ENCODE measurements around the gene HOXB9.

GRCh38 chr17:48577946-48578615 lies 48.1 kb downstream of the HOXB9 start, which contains the start of gene HOXB4:
- TF ChIP-seq CTCF (IDR thresholded peaks at IDR 0.05) (no peak), EP300 (IDR thresholded peaks at IDR 0.05) (no peak), POLR2AphosphoS5 (IDR thresholded peaks at IDR 0.05) (no peak), POLR2A (IDR thresholded peaks at IDR 0.05) (no peak)
